HG02588 (cell line): Measurements from ENCODE around the gene CDC45.
"Not testable (repeated sequence)": the region's sequence is repeated elsewhere in the genome, so short reads cannot be mapped to it uniquely, and the experiment has no call there.

Experiments used
- ATAC-seq: cut with Tn5 transposase; IDR thresholded peaks from one replicate; pipeline ENCODE4 v1.9.1; 2021; ENCODE audit warnings: mild to moderate bottlenecking, moderate library complexity; ENCODE audit not compliant: unreplicated experiment

The CDC45 gene

DNA sequence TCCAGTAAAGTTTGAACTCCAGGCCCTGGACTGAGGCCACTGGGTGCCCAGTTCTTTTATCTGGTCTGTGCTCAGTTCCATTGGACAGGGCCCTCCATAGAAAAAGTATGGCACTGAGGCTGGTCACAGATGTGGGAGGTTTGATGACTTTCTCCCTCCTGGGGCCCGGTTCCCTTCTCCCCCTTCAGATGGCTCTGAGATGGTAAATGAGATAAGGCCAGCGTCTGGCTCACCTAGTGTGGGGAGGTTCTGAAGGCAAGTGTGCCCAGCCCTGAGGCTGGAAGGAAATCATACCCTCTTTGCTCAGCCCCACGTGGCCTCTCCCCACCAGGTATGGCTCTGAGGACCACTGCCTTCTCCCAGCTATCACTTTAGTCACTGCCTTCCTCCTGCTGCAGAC, 45.9 kb downstream of the CDC45 start:
- no peak for ATAC-seq

GRCh38 chr22:19526076-19526701, 46.5 kb downstream of the CDC45 start:
- ATAC-seq, result no peak

GRCh38 chr22:19526702-19527111, 47.0 kb downstream of the CDC45 start:
- no peak for ATAC-seq

- ATAC-seq, result no peak
Measured at GRCh38 chr22:19527321-19527721, 47.6 kb downstream of the CDC45 start.

DNA sequence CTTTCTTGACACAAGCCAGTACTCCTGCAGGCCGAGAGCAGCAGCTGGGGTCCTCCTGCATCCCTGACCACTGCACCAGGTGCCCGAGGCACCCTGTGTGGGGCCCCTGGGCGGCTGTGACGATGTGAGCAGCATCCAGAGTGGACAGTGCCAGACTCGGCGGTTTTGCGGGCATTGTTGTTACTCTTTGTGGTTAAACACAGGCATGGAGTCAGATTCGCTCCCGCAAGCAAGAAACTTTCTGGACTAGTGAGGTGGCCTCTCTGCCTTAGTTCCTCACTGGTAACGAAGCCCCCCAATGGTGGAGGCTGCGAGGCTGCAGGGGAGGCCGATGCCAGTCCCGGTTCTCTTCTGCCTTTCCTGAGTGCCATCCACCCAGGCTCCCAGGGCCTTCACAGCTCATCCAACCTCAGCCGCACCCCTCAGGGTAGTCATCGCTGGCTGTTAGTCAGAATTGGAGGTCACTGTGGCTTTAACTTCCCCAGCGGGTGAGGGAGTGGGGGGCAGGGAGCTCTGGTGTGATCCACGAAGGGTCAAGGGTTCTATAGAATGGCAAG, 48.2 kb downstream of the CDC45 start:
- ATAC-seq, result no peak

GRCh38 chr22:19529811-19530210, 50.1 kb downstream of the CDC45 start:
- ATAC-seq, result no peak

DNA sequence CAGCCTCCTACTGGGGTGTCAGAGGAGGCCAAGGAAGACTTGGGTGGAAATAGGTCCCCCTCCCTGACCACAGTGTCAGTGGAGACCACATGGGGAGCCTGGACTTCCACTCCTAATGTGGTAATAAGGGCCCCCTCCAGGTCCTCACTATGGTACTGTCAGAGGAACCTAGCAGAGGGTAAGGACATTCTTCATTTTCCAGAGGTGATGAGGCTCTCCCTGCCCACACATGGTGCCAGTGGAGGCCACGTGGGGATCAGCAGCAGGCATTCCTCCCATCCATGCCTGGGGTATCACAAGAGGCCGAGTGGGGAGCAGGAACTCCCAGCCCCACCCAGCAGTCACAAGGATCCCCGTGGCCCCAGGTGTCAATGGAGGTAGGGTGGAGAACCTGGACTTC, 51.0 kb downstream of the CDC45 start:
- no peak for ATAC-seq

- not testable (repeated sequence) for ATAC-seq
Measured at GRCh38 chr22:19531327-19531726, 51.6 kb downstream of the CDC45 start.

DNA sequence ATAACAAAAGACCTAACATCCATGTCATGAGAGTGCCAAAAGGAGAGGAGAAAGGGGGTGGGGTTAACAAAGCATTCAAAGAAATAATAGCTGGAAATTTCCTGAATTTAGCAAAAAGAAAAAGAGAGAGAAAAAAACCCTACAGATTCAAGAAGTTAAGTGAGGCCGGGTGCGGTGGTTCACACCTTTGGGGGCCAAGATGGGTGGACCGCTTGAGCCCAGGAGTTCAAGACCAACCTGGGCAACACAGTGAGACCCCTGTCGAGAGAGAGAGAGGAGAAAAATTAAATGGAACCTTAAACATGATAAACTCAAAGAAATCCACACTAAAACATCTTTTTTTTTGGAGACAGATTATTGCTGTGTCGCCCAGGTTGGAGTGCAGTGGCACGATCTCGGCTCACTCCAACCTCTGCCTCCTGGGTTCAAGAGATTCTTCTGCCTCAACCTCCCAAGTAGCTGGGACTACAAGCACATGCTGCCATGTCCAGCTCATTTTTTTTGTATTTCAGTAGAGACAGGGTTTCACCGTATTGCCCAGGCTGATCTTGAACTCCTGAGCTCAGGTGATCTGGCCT, 53.4 kb downstream of the CDC45 start:
- ATAC-seq, result no peak

DNA sequence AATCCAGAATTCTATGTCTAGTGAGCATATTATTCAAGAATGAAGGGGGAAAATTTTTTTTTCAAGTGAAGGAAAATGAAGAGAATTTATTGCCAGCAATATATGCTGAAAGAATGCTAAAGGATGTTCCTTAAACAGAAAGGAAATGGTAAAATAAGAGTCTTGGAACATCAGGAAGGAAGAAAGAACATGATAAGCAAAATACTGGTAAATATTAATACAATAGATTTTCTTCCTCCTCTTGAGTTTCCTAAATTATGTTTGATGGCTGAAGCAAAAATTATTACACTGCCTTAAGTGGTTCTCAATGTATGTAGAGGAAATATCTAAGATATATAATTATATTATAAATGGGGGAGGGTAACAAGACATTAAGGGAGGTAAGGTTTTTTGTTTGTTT, 54.1 kb downstream of the CDC45 start:
- ATAC-seq, result no peak

- ATAC-seq, result no peak
Measured at GRCh38 chr22:19535001-19535400, 55.3 kb downstream of the CDC45 start.

DNA sequence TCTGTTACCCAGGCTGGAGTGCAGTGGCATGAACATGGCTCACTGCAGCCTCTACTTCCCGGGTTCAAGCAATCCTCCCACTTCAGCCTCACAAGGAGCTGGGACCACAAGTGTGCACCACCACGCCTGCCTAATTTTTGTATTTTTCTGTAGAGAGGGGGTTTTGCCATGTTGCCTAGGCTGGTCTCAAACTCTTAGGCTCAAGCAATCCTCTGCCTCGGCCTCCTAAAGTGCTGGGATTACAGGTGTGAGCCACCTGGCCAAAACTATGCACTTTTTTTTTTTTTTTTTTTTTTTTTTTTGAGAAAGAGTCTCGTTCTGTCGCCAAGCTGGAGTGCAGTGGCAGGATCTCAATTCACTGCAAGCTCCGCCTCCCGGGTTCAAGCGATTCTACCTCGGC, 56.8 kb downstream of the CDC45 start:
- no peak for ATAC-seq

DNA sequence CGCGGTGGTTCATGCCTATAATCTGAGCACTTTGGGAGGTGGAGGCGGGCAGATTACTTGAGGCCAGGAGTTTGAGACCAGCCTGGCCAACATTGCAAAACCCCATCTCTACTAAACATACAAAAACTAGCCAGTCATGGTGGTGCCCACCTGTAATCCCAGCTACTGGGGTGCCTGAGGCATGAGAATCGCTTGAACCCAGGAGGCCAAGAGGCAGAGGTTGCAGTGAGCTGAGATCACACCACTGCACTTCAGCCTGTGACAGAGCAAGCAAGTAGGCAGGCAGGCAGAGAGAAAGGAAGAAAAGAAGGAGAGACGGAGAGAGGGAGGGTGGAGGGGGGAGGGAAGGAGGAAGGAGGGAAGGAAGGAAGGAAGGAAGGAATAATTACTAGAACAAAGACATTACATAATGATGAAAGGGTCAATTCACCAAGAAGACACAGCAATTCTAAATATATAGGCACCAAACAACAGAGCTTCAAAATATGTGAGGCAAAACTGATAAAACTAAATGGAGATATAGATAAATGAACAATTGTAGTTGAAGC, 58.3 kb downstream of the CDC45 start:
- no peak for ATAC-seq

- no peak for ATAC-seq
Measured at GRCh38 chr22:19540394-19540793, 60.7 kb downstream of the CDC45 start.

DNA sequence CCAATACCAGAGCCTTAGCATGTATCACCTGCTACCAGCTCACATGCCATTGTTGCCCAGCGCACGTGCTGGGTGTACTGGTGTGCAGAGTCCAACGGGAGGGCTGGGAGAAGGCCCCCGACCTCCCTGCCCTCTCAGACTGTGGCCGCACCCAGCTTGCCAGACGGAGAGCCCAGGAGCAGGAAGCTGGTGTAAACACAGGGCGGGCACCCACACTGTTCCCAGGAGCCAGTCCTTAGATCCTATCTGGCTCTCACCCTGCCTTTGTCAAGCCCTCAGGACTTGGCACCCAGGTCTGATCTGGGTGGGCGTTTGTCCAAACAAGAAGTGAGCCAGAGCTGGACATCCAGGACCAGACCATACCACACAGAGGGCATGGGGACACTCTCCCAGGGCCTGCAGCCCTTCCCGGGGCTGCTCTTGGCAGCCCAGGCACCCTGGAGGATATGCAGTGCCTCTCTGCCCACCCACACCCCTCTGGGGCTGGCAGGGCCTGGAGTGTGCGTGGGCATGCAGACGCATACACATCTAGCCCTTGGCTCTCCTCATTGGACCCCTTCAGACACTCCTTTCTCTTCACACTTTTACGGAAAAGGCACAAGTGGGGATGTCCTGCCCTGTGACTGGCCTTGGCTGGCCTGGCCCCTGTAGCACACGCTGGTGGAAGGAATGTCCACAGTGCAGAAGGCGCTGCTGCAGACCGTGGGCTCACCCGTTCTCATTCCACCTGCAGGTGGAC, 64.4 kb downstream of the CDC45 start:
- ATAC-seq, result no peak

DNA sequence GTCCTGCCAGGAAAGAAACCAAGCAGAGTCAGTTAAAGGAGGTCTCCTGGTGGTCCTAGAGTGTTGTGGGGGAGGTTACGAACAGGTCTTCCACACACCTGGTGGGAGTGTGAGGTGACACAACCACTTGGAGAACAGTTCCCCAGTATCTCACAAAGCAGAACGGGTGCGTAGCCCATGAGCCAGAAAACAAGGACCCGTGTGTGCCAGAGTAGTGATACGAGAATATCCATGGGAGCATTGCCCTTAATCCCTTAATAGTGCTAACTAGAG, 66.2 kb downstream of the CDC45 start:
- ATAC-seq, result no peak

- ATAC-seq, result no peak
Measured at GRCh38 chr22:19546680-19547079, 67.0 kb downstream of the CDC45 start.

DNA sequence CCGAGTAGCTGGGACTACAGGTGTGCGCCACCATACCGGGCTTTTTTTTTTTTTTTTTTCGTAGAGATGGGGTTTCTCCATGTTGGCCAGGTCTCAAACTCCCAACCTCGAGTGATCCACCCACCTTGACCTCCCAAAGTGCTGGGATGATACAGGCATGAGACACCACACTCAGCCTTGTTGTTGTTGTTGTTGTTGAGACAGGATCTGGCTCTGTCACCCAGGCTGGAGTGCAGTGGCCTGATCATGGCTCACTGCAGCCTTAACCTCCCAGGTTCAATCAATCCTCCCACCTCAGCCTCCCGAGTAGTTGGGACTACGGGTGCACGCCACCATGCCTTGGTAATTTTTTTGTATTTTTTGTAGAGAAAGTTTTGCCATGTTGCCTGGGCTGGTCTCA, 67.9 kb downstream of the CDC45 start:
- ATAC-seq, result no peak

DNA sequence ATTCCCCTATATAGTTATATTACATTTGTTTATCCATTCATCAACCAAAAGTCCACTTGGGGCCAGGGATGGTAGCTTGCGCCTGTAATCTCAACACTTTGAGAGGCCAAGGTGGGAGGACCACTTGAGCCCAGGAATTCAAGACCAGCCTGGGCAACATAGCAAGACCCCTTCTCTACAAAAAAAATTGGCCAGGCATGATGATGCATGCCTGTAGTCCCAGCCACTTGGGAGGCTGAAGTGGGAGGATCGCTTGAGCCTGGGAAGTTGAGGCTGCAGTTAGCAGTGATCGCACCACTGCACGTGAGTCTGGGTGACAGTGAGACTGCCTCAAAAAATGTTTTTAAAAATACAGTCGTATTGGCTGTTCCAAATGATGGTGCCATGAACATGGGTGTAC, 68.7 kb downstream of the CDC45 start:
- not testable (repeated sequence) for ATAC-seq

DNA sequence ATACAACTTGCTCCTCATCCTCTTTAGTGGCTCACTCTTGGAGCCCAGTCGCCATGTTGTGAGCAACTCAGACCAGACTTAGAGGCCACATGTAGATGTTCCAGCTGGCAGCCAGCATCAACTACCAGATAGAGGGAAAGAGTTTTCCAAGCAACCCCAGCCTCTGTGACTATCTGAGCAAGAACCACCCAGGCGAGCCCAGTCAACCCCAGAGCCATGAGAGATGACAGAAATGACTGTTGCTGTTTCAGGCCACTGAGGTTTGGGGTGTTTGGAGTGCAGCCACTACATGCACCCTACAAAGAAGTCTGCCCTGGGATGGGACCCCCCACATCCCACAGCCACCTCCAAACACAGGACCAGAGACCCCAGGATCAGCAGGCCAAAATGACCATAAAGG, 69.2 kb downstream of the CDC45 start:
- ATAC-seq, result no peak

GRCh38 chr22:19549428-19549827, 69.7 kb downstream of the CDC45 start:
- ATAC-seq, result no peak

DNA sequence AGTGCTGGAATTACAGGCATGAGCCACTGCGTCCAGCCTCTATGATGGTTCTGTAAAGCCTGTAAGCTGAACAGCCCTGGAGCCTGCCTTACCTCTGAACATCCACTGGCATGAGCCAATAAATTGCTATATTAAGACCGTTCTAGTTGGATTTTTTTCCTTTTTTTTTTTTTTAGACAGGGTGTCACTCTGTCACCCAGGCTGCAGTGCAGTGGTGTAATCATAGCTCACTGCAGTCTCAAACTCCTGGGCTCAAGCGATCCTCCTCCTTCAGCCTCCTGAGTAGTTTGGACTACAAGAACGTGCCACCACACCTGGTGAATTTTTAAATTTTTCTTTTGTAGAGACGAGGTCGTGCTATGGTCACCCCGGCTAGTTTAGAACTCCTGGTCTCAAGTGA, 70.7 kb downstream of the CDC45 start:
- ATAC-seq, result no peak
